ENCODE measurements around the gene MRM3.
"Not testable (repeated sequence)": the region's sequence is repeated elsewhere in the genome, so short reads cannot be mapped to it uniquely, and the experiment has no call there.

Gene MRM3

GRCh38 chr17:796609-797008 lies 14.5 kb downstream of the MRM3 start:
- no peak for DNase-seq (ENCODE audit: low spot score)
- H3K27me3 Mint-ChIP-seq (ENCODE audit: low read depth): no peaks in the 10 kb centered on the region
- H3K4me1 Mint-ChIP-seq (ENCODE audit: low read depth): peaks cover 2% of the 10 kb centered on the region
- no peak overlapping the region for H3K4me3 Mint-ChIP-seq
- H3K9me3 Mint-ChIP-seq: no peaks in the 10 kb centered on the region
- H3K36me3 Mint-ChIP-seq (ENCODE audit: low read depth): peaks cover 6% of the 10 kb centered on the region
- no peak overlapping the region for H3K27ac Mint-ChIP-seq

- peaks cover 2% of the 10 kb centered on the region for H3K4me1 Mint-ChIP-seq (ENCODE audit: low read depth)
- no peaks in the 10 kb centered on the region for H3K9me3 Mint-ChIP-seq
- DNase-seq (ENCODE audit: low spot score): no peak
- H3K27ac Mint-ChIP-seq: no peak overlapping the region
- peaks cover 2% of the 10 kb centered on the region for H3K36me3 Mint-ChIP-seq (ENCODE audit: low read depth)
- no peak overlapping the region for H3K4me3 Mint-ChIP-seq
- no peaks in the 10 kb centered on the region for H3K27me3 Mint-ChIP-seq (ENCODE audit: low read depth)
These were observed 15.2 kb downstream of the MRM3 start for GRCh38 chr17:797236-797840.

- Mint-ChIP-seq H3K27ac (no peak overlapping the region), H3K36me3 (ENCODE audit: low read depth) (no peaks in the 10 kb centered on the region), H3K27me3 (ENCODE audit: low read depth) (no peaks in the 10 kb centered on the region), H3K4me3 (no peak overlapping the region), H3K4me1 (ENCODE audit: low read depth) (peaks cover 2% of the 10 kb centered on the region), H3K9me3 (no peaks in the 10 kb centered on the region)
- no peak for DNase-seq (ENCODE audit: low spot score)
These were observed 16.1 kb downstream of the MRM3 start for GRCh38 chr17:798246-798645.

- no peak overlapping the region for H3K4me3 Mint-ChIP-seq
- H3K27ac Mint-ChIP-seq: no peak overlapping the region
- DNase-seq (ENCODE audit: low spot score): no peak
- H3K9me3 Mint-ChIP-seq: no peaks in the 10 kb centered on the region
- peaks cover 2% of the 10 kb centered on the region for H3K4me1 Mint-ChIP-seq (ENCODE audit: low read depth)
- no peaks in the 10 kb centered on the region for H3K27me3 Mint-ChIP-seq (ENCODE audit: low read depth)
- no peaks in the 10 kb centered on the region for H3K36me3 Mint-ChIP-seq (ENCODE audit: low read depth)
These were observed 17.1 kb downstream of the MRM3 start for GRCh38 chr17:799261-799660.

GRCh38 chr17:800446-801242 lies 18.5 kb downstream of the MRM3 start:
- Mint-ChIP-seq H3K4me1 (ENCODE audit: low read depth) (no peaks in the 10 kb centered on the region), H3K4me3 (no peak overlapping the region), H3K9me3 (no peaks in the 10 kb centered on the region), H3K36me3 (ENCODE audit: low read depth) (no peaks in the 10 kb centered on the region), H3K27me3 (ENCODE audit: low read depth) (no peaks in the 10 kb centered on the region), H3K27ac (no peak overlapping the region)
- no peak for DNase-seq (ENCODE audit: low spot score)

- Mint-ChIP-seq H3K27me3 (ENCODE audit: low read depth) (no peaks in the 10 kb centered on the region), H3K9me3 (no peaks in the 10 kb centered on the region), H3K4me3 (no peak overlapping the region), H3K4me1 (ENCODE audit: low read depth) (no peaks in the 10 kb centered on the region), H3K27ac (no peak overlapping the region), H3K36me3 (ENCODE audit: low read depth) (no peaks in the 10 kb centered on the region)
- no peak for DNase-seq (ENCODE audit: low spot score)
These were observed 19.5 kb downstream of the MRM3 start for GRCh38 chr17:801660-802059.

- Mint-ChIP-seq H3K4me3 (no peak overlapping the region), H3K36me3 (ENCODE audit: low read depth) (no peaks in the 10 kb centered on the region), H3K27ac (no peak overlapping the region), H3K4me1 (ENCODE audit: low read depth) (no peaks in the 10 kb centered on the region), H3K27me3 (ENCODE audit: low read depth) (no peaks in the 10 kb centered on the region), H3K9me3 (no peaks in the 10 kb centered on the region)
- no peak for DNase-seq (ENCODE audit: low spot score)
These were observed 20.3 kb downstream of the MRM3 start for GRCh38 chr17:802481-802880.

- H3K9me3 Mint-ChIP-seq: no peaks in the 10 kb centered on the region
- no peaks in the 10 kb centered on the region for H3K4me1 Mint-ChIP-seq (ENCODE audit: low read depth)
- no peak for DNase-seq (ENCODE audit: low spot score)
- no peaks in the 10 kb centered on the region for H3K36me3 Mint-ChIP-seq (ENCODE audit: low read depth)
- H3K27ac Mint-ChIP-seq: no peak overlapping the region
- no peak overlapping the region for H3K4me3 Mint-ChIP-seq
- H3K27me3 Mint-ChIP-seq (ENCODE audit: low read depth): no peaks in the 10 kb centered on the region
These were observed 21.0 kb downstream of the MRM3 start for GRCh38 chr17:802901-803881.

GRCh38 chr17:804541-805435 lies 22.6 kb downstream of the MRM3 start:
- H3K27me3 Mint-ChIP-seq (ENCODE audit: low read depth): no peaks in the 10 kb centered on the region
- H3K27ac Mint-ChIP-seq: no peak overlapping the region
- H3K4me3 Mint-ChIP-seq: no peak overlapping the region
- H3K4me1 Mint-ChIP-seq (ENCODE audit: low read depth): no peaks in the 10 kb centered on the region
- DNase-seq (ENCODE audit: low spot score): no peak
- H3K9me3 Mint-ChIP-seq: no peaks in the 10 kb centered on the region
- H3K36me3 Mint-ChIP-seq (ENCODE audit: low read depth): no peaks in the 10 kb centered on the region

GRCh38 chr17:805886-806285 lies 23.7 kb downstream of the MRM3 start:
- H3K4me1 Mint-ChIP-seq (ENCODE audit: low read depth); H3K9me3 Mint-ChIP-seq; H3K4me3 Mint-ChIP-seq; H3K27ac Mint-ChIP-seq; H3K36me3 Mint-ChIP-seq (ENCODE audit: low read depth); H3K27me3 Mint-ChIP-seq (ENCODE audit: low read depth); DNase-seq (ENCODE audit: low spot score): not testable (repeated sequence)

- no peak overlapping the region for H3K27ac Mint-ChIP-seq
- H3K4me3 Mint-ChIP-seq: no peak overlapping the region
- no peaks in the 10 kb centered on the region for H3K36me3 Mint-ChIP-seq (ENCODE audit: low read depth)
- H3K9me3 Mint-ChIP-seq: no peaks in the 10 kb centered on the region
- H3K4me1 Mint-ChIP-seq (ENCODE audit: low read depth): no peaks in the 10 kb centered on the region
- DNase-seq (ENCODE audit: low spot score): no peak
- no peaks in the 10 kb centered on the region for H3K27me3 Mint-ChIP-seq (ENCODE audit: low read depth)
These were observed 24.2 kb downstream of the MRM3 start for GRCh38 chr17:806346-806745.

GRCh38 chr17:806781-807522 lies 24.8 kb downstream of the MRM3 start:
- Mint-ChIP-seq H3K9me3 (no peaks in the 10 kb centered on the region), H3K36me3 (ENCODE audit: low read depth) (no peaks in the 10 kb centered on the region), H3K4me1 (ENCODE audit: low read depth) (no peaks in the 10 kb centered on the region), H3K4me3 (no peak overlapping the region), H3K27me3 (ENCODE audit: low read depth) (no peaks in the 10 kb centered on the region), H3K27ac (no peak overlapping the region)
- DNase-seq (ENCODE audit: low spot score): no peak
